Lower lobe of right lung (tissue), 2 donors: ENCODE results near the gene ZCCHC12. TPM values are rescaled to one million over a fixed set of nuclear protein-coding genes. Genes with fewer than 3 reads are reported as not detected.
"Not testable (repeated sequence)": the region's sequence is repeated elsewhere in the genome, so short reads cannot be mapped to it uniquely, and the experiment has no call there.

Experiments used
- ATAC-seq, 2 donors: fragments of 200-7000 bp; cut with Tn5 transposase; one replicate each; pipeline ENCODE4 v1.9.1; 2020 to 2022; ENCODE audit warnings: mild to moderate bottlenecking in 2 of 2, moderate library complexity in 2 of 2
- DNase-seq: peaks from one replicate; pipeline ENCODE4 v3.0.0-alpha.2; 2020
- H3K27ac ChIP-seq: fragments of 200-600 bp; one replicate; pipeline ENCODE4 v1.8.0; 2022
- H3K27me3 ChIP-seq: fragments of 200-600 bp; one replicate; pipeline ENCODE4 v1.8.0; 2022; ENCODE audit warnings: low read depth
- H3K36me3 ChIP-seq: fragments of 200-600 bp; one replicate; pipeline ENCODE4 v1.8.0; 2022; ENCODE audit warnings: mild to moderate bottlenecking
- H3K4me1 ChIP-seq: fragments of 200-600 bp; one replicate; pipeline ENCODE4 v1.8.0; 2022
- H3K4me3 ChIP-seq: fragments of 200-600 bp; one replicate; pipeline ENCODE4 v1.8.0; 2022; ENCODE audit warnings: mild to moderate bottlenecking
- H3K9me3 ChIP-seq: fragments of 200-600 bp; one replicate; pipeline ENCODE4 v1.8.0; 2022
- CTCF ChIP-seq: fragments of 200-600 bp; IDR thresholded peaks from one replicate; pipeline ENCODE4 v1.8.0; 2022; ENCODE audit warnings: antibody characterized with exemption, mild to moderate bottlenecking
- intact Hi-C: fragments of 100-400 bp; cut with DNase I; formaldehyde crosslinking; loops from one replicate; pipeline ENCODE4 v1.11.0; 2022
- total RNA-seq: library from RNA; stranded (reverse); fragmentation: NEBNext Ultra II Directional; extraction: Animal tissue kit (Norgen Biotek cat#: 25700); gene quantifications from one replicate; pipeline ENCODE4 v1.2.1, GENCODE V29; 2021
- donor health status: DM: no; HTN: yes; CAD: no; lungs with severe emphysema.

The ZCCHC12 gene
- total RNA-seq, 1 donor from 2014 or later, result not detected

GRCh38 chrX:118802857-118803256 lies 20.8 kb upstream of the ZCCHC12 start:
- Histone ChIP-seq H3K4me3 (no peak overlapping the region), H3K36me3 (no peaks in the 10 kb centered on the region), H3K9me3 (no peaks in the 10 kb centered on the region), H3K27ac (no peak overlapping the region), H3K4me1 (no peaks in the 10 kb centered on the region), H3K27me3 (no peaks in the 10 kb centered on the region)
- intact Hi-C loops, result no loop called here
- no peak for TF ChIP-seq CTCF
- DNase-seq (no peak), ATAC-seq (peak; percentile 55 to 72)

DNA sequence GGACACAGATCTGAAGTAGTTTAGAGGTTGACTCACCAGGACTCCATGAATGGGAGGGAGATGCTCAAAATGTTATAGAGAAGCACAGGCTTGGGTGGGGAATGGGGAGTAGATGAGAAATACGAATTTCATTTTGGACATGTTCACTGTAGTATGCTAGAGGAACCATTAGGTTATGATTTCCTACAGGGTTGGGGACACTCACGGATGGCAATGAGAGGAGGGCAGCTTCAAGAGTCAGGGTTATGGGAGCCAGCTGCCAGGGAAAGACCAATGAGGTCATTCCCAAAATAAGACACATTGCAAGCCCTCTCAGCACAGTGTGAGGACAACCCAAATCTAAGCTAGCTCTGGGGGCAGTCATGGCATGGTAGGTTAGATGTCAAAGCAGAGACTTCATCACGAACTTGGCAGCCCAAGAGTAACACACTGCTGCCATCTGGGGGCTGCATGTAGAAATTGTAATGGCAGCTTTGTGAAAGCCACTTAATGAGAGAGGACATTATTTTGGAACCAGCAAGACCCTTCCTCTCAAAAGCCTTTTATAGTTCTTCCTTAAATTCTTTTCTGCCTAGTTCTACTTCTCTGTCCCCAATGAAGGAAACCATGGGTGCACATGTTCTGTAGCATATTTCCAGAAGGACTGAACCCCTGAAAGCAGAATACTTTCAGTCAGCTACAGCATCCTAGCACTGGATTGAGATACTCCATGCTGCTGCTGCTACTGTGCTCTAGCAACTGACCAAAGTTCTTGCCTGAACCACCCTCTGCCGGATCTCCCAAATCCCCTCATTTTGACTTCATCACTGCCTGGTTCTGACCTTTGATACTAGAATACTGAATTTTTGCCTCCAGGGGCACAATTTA lies 16.2 kb upstream of the ZCCHC12 start:
- intact Hi-C loops, result no loop called here
- H3K4me1 ChIP-seq, result no peaks in the 10 kb centered on the region
- no peak for DNase-seq
- no peaks in the 10 kb centered on the region for H3K9me3 ChIP-seq
- H3K4me3 ChIP-seq, result no peak overlapping the region
- no peak overlapping the region for H3K27ac ChIP-seq
- peak; percentile 61 for TF ChIP-seq CTCF
- peak; percentile 76 to 78 for ATAC-seq
- no peaks in the 10 kb centered on the region for H3K36me3 ChIP-seq
- no peaks in the 10 kb centered on the region for H3K27me3 ChIP-seq

- H3K4me3 ChIP-seq, H3K36me3 ChIP-seq, DNase-seq, ATAC-seq, H3K4me1 ChIP-seq, intact Hi-C loops, H3K9me3 ChIP-seq, H3K27ac ChIP-seq, H3K27me3 ChIP-seq: not testable (repeated sequence)
These were observed 6.4 kb upstream of the ZCCHC12 start for GRCh38 chrX:118817257-118817656.

- ATAC-seq (peak in 1 of 2 donors; percentile 4), DNase-seq (no peak)
- Histone ChIP-seq H3K27me3 (peaks cover 30% of the 10 kb centered on the region), H3K4me3 (peak overlapping the region; percentile 39), H3K36me3 (no peaks in the 10 kb centered on the region), H3K4me1 (no peaks in the 10 kb centered on the region), H3K9me3 (no peaks in the 10 kb centered on the region), H3K27ac (no peak overlapping the region)
- intact Hi-C loops, result no loop called here
- no peak for TF ChIP-seq CTCF
These were observed 628 bp downstream of the ZCCHC12 start for GRCh38 chrX:118824173-118824730.

GRCh38 chrX:118825227-118825626 lies 1.6 kb downstream of the ZCCHC12 start:
- intact Hi-C loops, result no loop called here
- no peak overlapping the region for H3K27ac ChIP-seq
- H3K9me3 ChIP-seq, result no peaks in the 10 kb centered on the region
- TF ChIP-seq CTCF, result no peak
- no peaks in the 10 kb centered on the region for H3K36me3 ChIP-seq
- no peaks in the 10 kb centered on the region for H3K4me1 ChIP-seq
- H3K4me3 ChIP-seq, result no peak overlapping the region
- ATAC-seq, result no peak
- H3K27me3 ChIP-seq, result peaks cover 30% of the 10 kb centered on the region
- no peak for DNase-seq

GRCh38 chrX:118839334-118839958 lies 15.8 kb downstream of the ZCCHC12 start:
- H3K27me3 ChIP-seq, result no peaks in the 10 kb centered on the region
- peak overlapping the region; percentile 52 for H3K4me3 ChIP-seq
- H3K9me3 ChIP-seq, result no peaks in the 10 kb centered on the region
- intact Hi-C loops, result no loop called here
- H3K36me3 ChIP-seq, result no peaks in the 10 kb centered on the region
- ATAC-seq (peak; percentile 94), DNase-seq (peak; percentile 84)
- no peaks in the 10 kb centered on the region for H3K4me1 ChIP-seq
- peak; percentile 80 for TF ChIP-seq CTCF
- peak overlapping the region; percentile 36 for H3K27ac ChIP-seq
